ENCODE measurements around the gene DNAJC21.

GRCh38 chr5:34998058-34998789 lies 68.9 kb downstream of the DNAJC21 start:
- TF ChIP-seq CTCF (IDR thresholded peaks at IDR 0.05; ENCODE audit: low read depth, low read length, missing input control): no peak
- no peak for TF ChIP-seq SP1 (IDR thresholded peaks at IDR 0.05)
- no peak for TF ChIP-seq YY1 (IDR thresholded peaks at IDR 0.05)
- no peak for TF ChIP-seq TAF1 (conservative IDR thresholded peaks at IDR 0.05)
- no peak for TF ChIP-seq JUND (IDR thresholded peaks at IDR 0.05)
- no peak for TF ChIP-seq REST (IDR thresholded peaks at IDR 0.05)
- no peak for TF ChIP-seq FOXA1 (IDR thresholded peaks at IDR 0.05)
- no peak for TF ChIP-seq NR2F2 (IDR thresholded peaks at IDR 0.05)
- no peak for TF ChIP-seq MAX (IDR thresholded peaks at IDR 0.05)
- TF ChIP-seq RAD21 (IDR thresholded peaks at IDR 0.05): no peak
